Activated CD8-positive, alpha-beta memory T cell treated with anti-CD3 and anti-CD28 coated beads for 24 hours (primary cell): ENCODE data around the gene PTEN.
"Not testable (repeated sequence)": the region's sequence is repeated elsewhere in the genome, so short reads cannot be mapped to it uniquely, and the experiment has no call there.

Experiments used
- DNase-seq: peaks from one replicate; pipeline ENCODE4 v3.0.0-alpha.2; 2020

The PTEN gene

DNA sequence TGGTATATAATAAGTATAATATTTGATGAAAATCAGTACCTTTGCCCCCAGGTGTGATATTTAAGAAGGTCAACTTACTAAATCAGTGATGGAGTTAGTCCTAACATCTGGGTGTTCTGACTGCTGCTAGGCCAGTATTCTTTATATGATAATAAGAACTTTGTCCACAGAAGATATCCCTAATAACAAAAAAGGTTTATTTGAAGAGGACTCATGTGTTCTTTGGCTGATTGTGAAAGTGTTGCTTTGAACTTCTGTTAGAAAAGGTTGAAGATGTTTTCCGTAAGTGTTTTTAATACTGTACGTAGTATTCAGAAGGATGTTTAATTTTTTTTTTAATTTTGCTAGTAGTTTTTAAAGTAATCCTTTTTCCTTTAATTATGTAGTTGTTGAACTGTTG is 10.2 kb downstream of the PTEN start:
- no peak for DNase-seq

GRCh38 chr10:87875929-87876571 is 12.6 kb downstream of the PTEN start:
- DNase-seq: no peak

DNA sequence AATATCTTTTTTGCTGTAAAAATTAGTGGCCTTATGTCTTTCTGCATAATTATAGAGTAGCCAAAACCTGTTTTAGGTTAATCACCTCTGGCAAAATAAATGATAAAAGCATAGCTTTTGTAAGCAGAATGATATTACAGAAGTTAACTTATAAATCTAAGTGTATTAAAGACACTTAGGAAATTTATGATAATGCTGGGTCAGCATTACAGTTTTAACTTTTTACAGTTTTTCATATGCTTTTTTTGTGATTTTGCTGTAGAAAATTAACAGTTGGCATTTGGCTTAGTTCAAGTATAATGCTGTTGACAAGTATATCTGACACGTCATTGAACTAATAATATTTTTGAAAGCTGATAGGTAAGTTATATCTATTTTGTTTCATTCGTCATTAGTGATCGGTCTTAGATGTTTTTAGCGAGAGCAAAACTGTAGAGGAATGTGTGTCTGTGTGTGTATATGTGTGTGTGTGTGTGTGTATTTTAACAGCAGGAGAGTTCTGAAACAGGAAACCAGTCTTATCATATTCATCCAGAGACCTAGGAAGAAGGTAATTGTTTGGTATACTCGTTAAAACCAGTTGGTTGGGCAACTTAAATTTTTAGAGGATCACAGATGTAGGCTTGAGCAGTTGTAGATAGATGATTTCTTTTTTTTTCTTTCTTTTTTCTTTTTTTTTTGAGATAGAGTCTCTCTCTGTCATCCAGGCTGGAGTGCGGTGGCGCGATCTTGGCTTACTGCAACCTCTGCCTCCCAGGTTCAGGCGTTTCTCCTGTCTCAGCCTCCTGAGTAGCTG is 15.4 kb downstream of the PTEN start:
- no peak for DNase-seq

- no peak for DNase-seq
Measured at GRCh38 chr10:87880336-87880735, 16.9 kb downstream of the PTEN start.

GRCh38 chr10:87881373-87882059 is 18.1 kb downstream of the PTEN start:
- not testable (repeated sequence) for DNase-seq

- DNase-seq: no peak
Measured at GRCh38 chr10:87882555-87883294, 19.3 kb downstream of the PTEN start.

- DNase-seq: no peak
Measured at GRCh38 chr10:87886635-87887034, 23.2 kb downstream of the PTEN start.

DNA sequence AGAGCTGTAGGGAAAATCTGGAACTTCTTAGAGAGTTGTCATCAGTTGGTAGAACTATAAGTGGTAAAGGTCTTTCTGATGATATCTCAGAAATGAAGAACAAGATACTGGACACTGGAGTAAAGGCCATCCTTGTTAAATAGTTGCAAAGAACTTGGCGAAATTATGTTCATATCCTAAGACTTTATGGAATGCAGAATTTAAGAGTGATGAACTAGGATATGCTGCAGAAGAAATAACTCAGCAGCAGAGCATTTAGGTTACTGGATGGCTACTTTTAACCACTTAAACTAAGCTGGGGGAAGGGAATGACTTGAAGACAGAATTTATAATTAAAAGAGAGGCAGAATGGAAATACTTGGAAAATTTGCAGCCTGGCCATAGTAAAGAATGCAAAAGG is 23.7 kb downstream of the PTEN start:
- DNase-seq: no peak

DNA sequence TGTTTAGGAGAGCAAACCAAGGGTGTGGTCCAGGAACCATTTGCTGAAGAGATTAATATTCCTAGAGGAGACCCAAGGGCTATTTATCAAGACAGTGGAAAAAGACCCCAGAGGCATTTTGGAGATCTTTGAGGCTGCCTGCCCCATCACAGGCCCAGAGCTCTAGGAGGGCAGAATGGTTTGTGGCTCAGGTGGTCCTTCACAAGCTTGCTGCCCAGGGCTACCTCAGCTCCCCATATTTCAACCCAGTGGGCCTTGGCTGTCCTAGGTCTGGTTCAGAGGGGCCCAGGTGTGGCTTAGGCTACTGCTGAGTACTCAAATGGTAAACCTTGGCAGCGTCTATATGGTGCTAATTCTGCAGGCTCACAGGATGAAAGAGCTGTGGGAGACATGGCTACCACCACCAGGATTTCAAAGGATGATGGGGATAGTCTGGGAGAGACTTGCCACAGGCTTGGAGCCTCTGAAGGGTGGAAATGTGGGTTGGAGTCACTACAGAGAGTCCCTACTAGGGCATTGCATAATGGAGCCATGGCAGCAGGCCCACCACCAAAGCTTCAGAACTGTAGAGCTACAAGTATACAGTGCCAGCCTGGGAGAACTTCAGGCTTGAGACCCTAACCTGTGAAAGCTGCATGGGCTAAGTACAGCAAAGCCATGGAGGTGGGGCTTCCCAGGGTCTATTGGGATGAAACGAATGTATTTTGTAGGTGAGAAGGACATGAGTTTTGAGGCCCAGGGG is 24.3 kb downstream of the PTEN start:
- no peak for DNase-seq

DNA sequence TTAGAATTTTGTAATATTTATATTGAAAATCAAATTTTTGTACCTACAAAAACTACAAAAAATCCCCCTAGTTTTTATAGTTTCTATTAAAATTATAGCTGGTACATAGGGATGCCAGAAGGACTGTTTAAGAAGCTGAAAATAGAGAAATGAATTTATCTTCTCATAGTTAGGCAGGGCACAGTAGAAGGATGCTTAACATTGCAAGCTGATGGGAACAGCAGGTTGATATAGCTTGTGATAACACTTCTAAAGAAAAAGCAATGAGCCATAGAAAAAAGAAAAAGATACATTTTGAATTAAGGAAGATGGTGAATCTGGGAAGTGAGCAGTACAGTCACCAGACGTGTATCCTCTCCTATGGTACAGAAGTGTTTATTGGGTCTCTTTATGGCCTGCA is 32.0 kb downstream of the PTEN start:
- DNase-seq: no peak

- no peak for DNase-seq
Measured at GRCh38 chr10:87896216-87896615, 32.8 kb downstream of the PTEN start.

DNA sequence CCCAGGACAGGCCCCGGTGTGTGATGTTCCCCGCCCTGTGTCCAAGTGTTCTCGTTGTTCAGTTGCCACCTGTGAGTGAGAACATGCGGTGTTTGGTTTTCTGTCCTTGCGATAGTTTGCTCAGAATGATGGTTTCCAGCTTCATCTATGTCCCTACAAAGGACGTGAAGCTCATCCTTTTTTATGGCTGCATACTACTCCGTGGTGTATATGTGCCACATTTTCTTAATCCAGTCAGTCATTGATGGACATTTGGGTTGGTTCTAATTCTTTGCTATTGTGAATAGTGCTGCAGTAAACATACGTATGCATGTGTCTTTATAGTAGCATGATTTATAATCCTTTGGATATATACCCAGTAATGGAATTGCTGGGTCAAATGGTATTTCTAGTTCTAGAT is 34.5 kb downstream of the PTEN start:
- not testable (repeated sequence) for DNase-seq

GRCh38 chr10:87903396-87903795 is 40.0 kb downstream of the PTEN start:
- not testable (repeated sequence) for DNase-seq

GRCh38 chr10:87913156-87913921 is 49.9 kb downstream of the PTEN start:
- no peak for DNase-seq

DNA sequence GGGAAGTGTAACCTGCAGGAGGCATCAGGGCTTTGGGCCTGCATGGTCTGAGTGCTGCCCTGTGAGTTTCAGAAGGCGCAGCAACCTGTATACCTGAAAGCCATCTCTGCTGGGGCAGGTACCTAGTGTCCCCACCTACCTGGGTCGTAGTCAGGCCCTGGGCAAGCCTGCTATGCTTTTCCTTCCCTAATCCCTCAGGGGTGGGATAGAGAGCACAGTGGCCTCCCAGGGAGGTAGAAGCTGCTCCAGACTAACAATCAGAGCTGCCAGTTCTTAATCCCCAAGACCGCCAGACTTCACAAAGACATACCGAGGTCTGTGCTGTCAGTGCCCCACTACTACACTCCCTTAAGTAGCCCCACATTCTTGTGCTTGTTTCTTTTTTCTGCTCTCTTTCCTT is 52.0 kb downstream of the PTEN start:
- DNase-seq: no peak

DNA sequence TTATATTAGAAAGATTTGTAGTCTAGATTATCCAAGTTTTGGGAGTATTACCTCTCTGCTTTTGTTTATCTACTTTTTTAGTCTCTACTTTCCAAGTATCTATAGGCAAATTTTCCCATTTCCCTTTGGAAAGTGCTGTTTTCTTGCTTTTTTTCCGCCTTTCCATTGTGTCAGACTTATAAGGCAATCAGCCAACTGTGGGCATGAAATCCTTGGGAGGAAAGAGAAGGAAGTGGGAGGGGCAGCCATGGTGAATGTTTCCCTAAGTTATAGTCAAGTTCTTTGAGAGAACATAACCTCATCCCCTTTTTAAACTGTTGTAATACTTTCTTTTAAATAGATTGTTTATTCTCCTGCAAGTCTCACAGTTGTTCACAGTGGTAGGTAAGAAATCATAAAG is 52.6 kb downstream of the PTEN start:
- DNase-seq: no peak

GRCh38 chr10:87916515-87916914 is 53.1 kb downstream of the PTEN start:
- DNase-seq: no peak

DNA sequence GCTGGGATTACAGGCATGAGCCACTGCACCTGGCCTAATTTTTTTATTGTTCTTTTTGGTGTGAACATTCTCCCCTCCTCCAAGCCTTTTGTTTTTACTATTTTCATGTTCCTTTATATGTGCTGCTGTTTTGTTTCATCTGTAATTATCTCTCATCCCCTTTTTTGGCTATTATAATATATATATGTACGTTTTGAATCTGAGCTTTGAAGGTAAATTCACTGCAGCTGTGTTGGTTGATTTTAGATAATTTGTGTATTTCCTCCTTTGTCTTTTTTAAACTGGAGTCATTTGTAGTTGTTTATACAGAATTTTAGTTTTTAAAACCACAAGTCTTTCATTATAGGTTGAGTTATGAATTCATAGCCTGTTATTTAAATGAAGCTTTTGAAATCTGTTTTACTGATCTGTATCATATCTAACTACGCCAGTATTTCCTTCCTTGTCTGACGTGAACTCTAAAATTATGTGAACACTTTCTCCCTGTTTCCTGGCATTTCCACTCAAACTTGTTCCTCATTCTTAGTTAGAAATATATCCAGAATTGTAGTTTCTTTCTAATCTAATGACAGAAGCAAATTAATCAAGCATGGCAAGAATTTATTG is 54.9 kb downstream of the PTEN start:
- no peak for DNase-seq

GRCh38 chr10:87920538-87920937 is 57.1 kb downstream of the PTEN start:
- DNase-seq: no peak

GRCh38 chr10:87921931-87922688 is 58.7 kb downstream of the PTEN start:
- DNase-seq: no peak

- DNase-seq: no peak
Measured at GRCh38 chr10:87923233-87923632, 59.8 kb downstream of the PTEN start.
